H1 (cell line): Measurements from ENCODE around the gene MYO15B. TPM values are rescaled to one million over a fixed set of nuclear protein-coding genes. Genes with fewer than 3 reads are reported as not detected.
"Not testable (repeated sequence)": the region's sequence is repeated elsewhere in the genome, so short reads cannot be mapped to it uniquely, and the experiment has no call there.

Source experiments
- CTCF ChIA-PET: fragments of 300-600 bp; sonication (Branson Sonifier 250); formaldehyde crosslinking; loops from one replicate; lab custom pipeline; 2021; ENCODE audit not compliant: partially characterized antibody; lab: Charles Lee
- POLR2A ChIA-PET: fragments of 300-600 bp; sonication (Branson Sonifier 250); formaldehyde crosslinking; loops from one replicate; lab custom pipeline; 2021; ENCODE audit warnings: inconsistent platforms; ENCODE audit not compliant: partially characterized antibody; lab: Charles Lee
- DNase-seq, 2 experiments: peaks; one replicate each; pipeline versions ENCODE4 v3.0.0 to v3.0.0-alpha.2; 2010 to 2022; ENCODE audit warnings: low spot score in 2 of 2, low read depth in 1 of 2, mixed read lengths in 1 of 2
- FAIRE-seq: peaks from 2 replicates; lab custom pipeline; 2011; peaks lifted over from hg19 to GRCh38; lab: Jason Lieb, UNC
- H2AFZ ChIP-seq: 2 replicates; pipeline ENCODE4 v1.8.1; 2012; ENCODE audit warnings: low read length, inconsistent platforms
- H2AK5ac ChIP-seq: 2 replicates; pipeline ENCODE4 v1.6.1; 2013; ENCODE audit warnings: low read depth, low read length
- H2BK120ac ChIP-seq: replicated peaks from 2 replicates; pipeline ENCODE3; 2013; ENCODE audit warnings: low read depth, low read length, inconsistent platforms
- H2BK12ac ChIP-seq: 2 replicates; pipeline ENCODE4 v1.6.1; 2013; ENCODE audit warnings: low read depth, low read length
- H2BK15ac ChIP-seq: 2 replicates; pipeline ENCODE4 v1.6.1; 2013; ENCODE audit warnings: low read length
- H2BK20ac ChIP-seq: 2 replicates; pipeline ENCODE4 v1.6.1; 2013; ENCODE audit warnings: low read length
- H2BK5ac ChIP-seq: 2 replicates; pipeline ENCODE4 v1.6.1; 2013; ENCODE audit warnings: low read depth, low read length
- H3K14ac ChIP-seq: 2 replicates; pipeline ENCODE4 v1.6.1; 2013; ENCODE audit warnings: inconsistent platforms; ENCODE audit not compliant: insufficient read length
- H3K18ac ChIP-seq: 2 replicates; pipeline ENCODE4 v1.6.1; 2013; ENCODE audit warnings: low read length; ENCODE audit errors: extremely low read depth
- H3K23ac ChIP-seq: 2 replicates; pipeline ENCODE4 v1.6.1; 2013; ENCODE audit warnings: inconsistent platforms; ENCODE audit not compliant: insufficient read length
- H3K23me2 ChIP-seq: 2 replicates; pipeline ENCODE4 v1.6.1; 2013; ENCODE audit warnings: low read depth, low read length
- H3K27ac ChIP-seq: 2 replicates; pipeline ENCODE4 v1.6.1; 2011; ENCODE audit warnings: low read depth, low read length, inconsistent platforms
- H3K27me3 ChIP-seq, 4 experiments: replicated peaks in 1 of 4; 1 replicate in 1 of 4; 2 replicates in 3 of 4; pipeline versions ENCODE4 v1.6.1 to v1.8.1; 2011 to 2013; ENCODE audit warnings: low read length in 3 of 4, mild to moderate bottlenecking in 3 of 4, inconsistent platforms in 2 of 4, mixed read lengths in 2 of 4, moderate library complexity in 1 of 4; ENCODE audit not compliant: control insufficient read depth in 3 of 4, insufficient read depth in 3 of 4; ENCODE audit errors: extremely low read depth in 1 of 4
- H3K36me3 ChIP-seq, 4 experiments: 2 replicates each; pipeline versions ENCODE4 v1.6.1 to v1.8.1; 2011 to 2013; ENCODE audit warnings: mild to moderate bottlenecking in 4 of 4, low read length in 3 of 4, moderate library complexity in 2 of 4, control low read depth in 1 of 4, inconsistent platforms in 1 of 4; ENCODE audit not compliant: insufficient read depth in 4 of 4, control insufficient read depth in 2 of 4
- H3K4ac ChIP-seq: replicated peaks from 2 replicates; pipeline ENCODE3; 2013; ENCODE audit warnings: low read length, low read depth, mixed read lengths, inconsistent platforms; ENCODE audit not compliant: insufficient read length
- H3K4me1 ChIP-seq, 4 experiments: replicated peaks in 1 of 4; 1 replicate in 1 of 4; 2 replicates in 3 of 4; pipeline versions ENCODE4 v1.6.1 to v1.8.1; 2011 to 2013; ENCODE audit warnings: low read length in 3 of 4, inconsistent platforms in 2 of 4, mixed read lengths in 1 of 4; ENCODE audit not compliant: insufficient read depth in 4 of 4, control insufficient read depth in 3 of 4
- H3K4me2 ChIP-seq, 2 experiments: 2 replicates each; pipeline versions ENCODE4 v1.6.1 to v1.8.1; 2011 to 2013; ENCODE audit warnings: low read depth in 2 of 2, low read length in 2 of 2, control low read depth in 1 of 2, inconsistent platforms in 1 of 2, mild to moderate bottlenecking in 1 of 2; ENCODE audit not compliant: insufficient read depth in 1 of 2
- H3K4me3 ChIP-seq, 4 experiments: fragments of 200-600, 300-600 bp in 1 of 4; sonication (generic), shearing (Covaris generic), sonication (Bioruptor Twin) in 1 of 4; 2 replicates each; pipeline versions ENCODE4 v1.5.1 to v1.8.1; 2011 to 2016; ENCODE audit warnings: low read length in 4 of 4, low read depth in 3 of 4, control low read depth in 2 of 4, inconsistent platforms in 2 of 4, mild to moderate bottlenecking in 2 of 4, mixed read lengths in 1 of 4, moderate library complexity in 1 of 4; ENCODE audit not compliant: insufficient read depth in 2 of 4; ENCODE audit errors: extremely low read depth in 1 of 4
- H3K56ac ChIP-seq: replicated peaks from 2 replicates; pipeline ENCODE3; 2013; ENCODE audit warnings: low read depth, mild to moderate bottlenecking, mixed read lengths, low read length, inconsistent platforms; ENCODE audit not compliant: insufficient read length
- H3K79me1 ChIP-seq: 2 replicates; pipeline ENCODE4 v1.6.1; 2013; ENCODE audit warnings: low read depth, low read length, control low read depth
- H3K79me2 ChIP-seq, 2 experiments: 2 replicates each; pipeline versions ENCODE4 v1.6.1 to v1.8.1; 2012 to 2013; ENCODE audit warnings: low read length in 2 of 2, mild to moderate bottlenecking in 2 of 2, inconsistent platforms in 1 of 2; ENCODE audit not compliant: insufficient read depth in 2 of 2, control insufficient read depth in 1 of 2
- H3K9ac ChIP-seq, 4 experiments: replicated peaks in 1 of 4; 1 replicate in 1 of 4; 2 replicates in 3 of 4; pipeline versions ENCODE4 v1.6.1 to v1.8.1; 2011 to 2013; ENCODE audit warnings: low read depth in 3 of 4, low read length in 3 of 4, control low read depth in 2 of 4, mild to moderate bottlenecking in 2 of 4, moderate library complexity in 2 of 4, inconsistent platforms in 1 of 4; ENCODE audit errors: extremely low read depth in 1 of 4
- H3K9me3 ChIP-seq, 2 experiments: 2 replicates each; pipeline versions ENCODE4 v1.6.1 to v1.8.1; 2012 to 2013; ENCODE audit warnings: mild to moderate bottlenecking in 2 of 2, moderate library complexity in 2 of 2, control low read depth in 1 of 2, inconsistent platforms in 1 of 2, low read depth in 1 of 2, low read length in 1 of 2, mixed read lengths in 1 of 2; ENCODE audit not compliant: insufficient read depth in 2 of 2
- H4K20me1 ChIP-seq, 2 experiments: replicated peaks in 1 of 2; 2 replicates each; pipeline versions ENCODE3 to v1.8.1; 2011 to 2013; ENCODE audit warnings: inconsistent platforms in 2 of 2, low read length in 2 of 2, mild to moderate bottlenecking in 1 of 2; ENCODE audit not compliant: insufficient read depth in 2 of 2, control insufficient read depth in 1 of 2
- H4K5ac ChIP-seq: 2 replicates; pipeline ENCODE4 v1.6.1; 2013; ENCODE audit warnings: low read length, low read depth, mixed read lengths, inconsistent platforms; ENCODE audit not compliant: insufficient read length
- H4K8ac ChIP-seq: 2 replicates; pipeline ENCODE4 v1.8.0; 2013; ENCODE audit warnings: mild to moderate bottlenecking, moderate library complexity, low read length, inconsistent platforms; ENCODE audit not compliant: insufficient read depth; ENCODE audit errors: extremely low read depth
- H4K91ac ChIP-seq: replicated peaks from 2 replicates; pipeline ENCODE3; 2013; ENCODE audit warnings: low read length, mixed read lengths, inconsistent platforms; ENCODE audit not compliant: insufficient read length
- WGBS, 2 experiments: shearing (Covaris generic) in 1 of 2; methylation state at CpG; one replicate each; pipeline versions ENCODE4 v1.1.6 to v1.1.7; 2013 to 2015; ENCODE audit warnings: low lambda C conversion rate in 2 of 2, mixed read lengths in 2 of 2, inconsistent platforms in 1 of 2, low coverage in 1 of 2, missing lambda C conversion rate in 1 of 2; ENCODE audit not compliant: insufficient replicate concordance in 2 of 2, insufficient coverage in 1 of 2, insufficient read length in 1 of 2; ENCODE audit errors: extremely low coverage in 1 of 2, missing lambda C conversion rate in 1 of 2; 5-methylcytosine and 5-hydroxymethylcytosine counted together
- polyA plus RNA-seq, 7 experiments: library from polyadenylated mRNA; depleted of rRNA in 3 of 7; stranded (reverse) in 5 of 7; unstranded in 2 of 7; fragments of >200 nt in 5 of 7; fragments of 200-250 nt in 2 of 7; gene quantifications; 1 replicate in 5 of 7; 2 replicates in 1 of 7; 4 replicates in 1 of 7; pipeline versions ENCODE4 v1.2.1 to v1.2.3, GENCODE V29; 2011 to 2013; ENCODE audit warnings: missing spikeins in 2 of 7, mixed read lengths in 2 of 7
- total RNA-seq: library from RNA; stranded (reverse); fragmentation: NEBNext Ultra II Directional; extraction: Animal tissue kit (Norgen Biotek cat#: 25700); gene quantifications from 2 replicates; pipeline ENCODE4 v1.2.1, GENCODE V29; 2021

Gene MYO15B
- total and polyA plus RNA-seq, 2 of the 8 experiments (the other 6 are each of a cell fraction or from before 2014, with no cell fraction given) = 7.1 to 11.2 TPM

DNA sequence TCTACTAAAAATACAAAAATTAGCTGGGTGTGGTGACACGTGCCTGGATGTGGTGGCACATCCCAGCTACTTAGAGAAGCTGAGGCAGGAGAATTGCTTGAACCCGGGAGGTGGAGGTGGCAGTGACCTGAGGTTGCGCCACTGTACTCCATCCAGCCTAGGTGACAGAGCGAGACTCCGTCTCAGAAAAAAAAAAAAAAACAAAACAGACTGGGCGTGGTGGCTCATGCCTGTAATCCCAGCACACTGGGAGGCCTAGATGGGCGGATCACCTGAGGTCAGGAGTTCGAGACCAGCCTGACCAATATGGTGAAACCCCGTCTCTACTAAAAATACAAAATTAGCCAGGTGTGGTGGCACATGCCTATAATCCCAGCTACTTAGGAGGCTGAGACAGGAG, 5.8 kb downstream of the MYO15B start:
- H3K27me3 ChIP-seq, H3K9ac ChIP-seq, H3K23ac ChIP-seq, H3K79me1 ChIP-seq, H2AK5ac ChIP-seq, POLR2A ChIA-PET, H2BK5ac ChIP-seq, H3K56ac ChIP-seq, H3K4me3 ChIP-seq, H3K9me3 ChIP-seq, H4K8ac ChIP-seq, H4K20me1 ChIP-seq, H2BK15ac ChIP-seq, H2BK20ac ChIP-seq, H2BK120ac ChIP-seq, H3K36me3 ChIP-seq, FAIRE-seq, H3K79me2 ChIP-seq, H2AFZ ChIP-seq, H3K27ac ChIP-seq, H3K4me1 ChIP-seq, H3K4me2 ChIP-seq, H3K14ac ChIP-seq, H4K5ac ChIP-seq, H3K18ac ChIP-seq, H3K23me2 ChIP-seq, H4K91ac ChIP-seq, H2BK12ac ChIP-seq, H3K4ac ChIP-seq, DNase-seq: not testable (repeated sequence)
- CTCF ChIA-PET = interaction anchor here (1.2 to 59.2 kb wide), 7 partner anchors 9 to 71 kb away, joined by 3 to 2200 read pairs (median 8); partner anchors contain the start of genes RECQL5, SAP30BP and SMIM5
- 83% methylated on average over 9 of the region's 9 CpGs; no CpG with 5 or more reads in 1 of the 2 experiments for WGBS, 2 experiments
